Coronary artery (tissue), 2 donors: Measurements from ENCODE around the gene SLC25A21.
"Not testable (repeated sequence)": the region's sequence is repeated elsewhere in the genome, so short reads cannot be mapped to it uniquely, and the experiment has no call there.

Source experiments
- DNase-seq: peaks from one replicate; pipeline ENCODE4 v3.0.0-alpha.2; 2017; ENCODE audit warnings: low spot score
- H3K27ac ChIP-seq, 2 donors: fragments of 200-600 bp; sonication (generic); one replicate each; pipeline ENCODE4 v1.5.1; 2016 to 2019
- H3K4me3 ChIP-seq: fragments of 200-600 bp; sonication (generic); 2 replicates; pipeline ENCODE4 v1.5.1; 2016; ENCODE audit warnings: mild to moderate bottlenecking, moderate library complexity
- TF ChIP-seq, protein P1 (sequence below): fragments of 200-600 bp; sonication (generic); IDR thresholded peaks from one replicate; pipeline ENCODE4 v1.5.1; 2019; ENCODE audit warnings: antibody characterized with exemption

The SLC25A21 gene

DNA sequence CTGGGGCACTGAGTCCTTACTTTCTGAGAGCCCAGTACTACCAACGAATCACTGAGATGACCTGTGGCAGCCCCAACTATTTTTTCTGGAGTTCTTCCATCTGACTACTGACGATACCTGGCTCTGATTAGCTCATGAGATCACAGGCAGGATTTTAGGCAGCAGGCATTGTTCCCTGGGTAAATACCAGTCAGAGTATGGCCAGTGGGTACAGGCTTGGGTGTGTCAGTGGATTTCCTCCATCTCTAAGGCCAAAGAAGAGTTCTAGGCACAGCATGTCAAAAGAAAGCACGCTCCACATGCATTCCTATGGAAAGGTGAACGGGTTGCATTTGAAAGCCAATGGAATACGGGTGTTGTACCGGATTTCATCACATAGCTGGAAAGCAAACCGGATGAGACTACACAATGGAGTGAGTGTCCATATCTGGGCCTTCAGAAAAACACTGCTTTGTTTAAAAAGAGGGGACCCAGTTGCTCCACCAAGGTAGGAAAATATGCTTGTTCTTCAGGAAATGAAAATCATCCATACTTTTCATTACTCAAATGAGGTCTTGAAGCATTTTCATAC lies 455.7 kb downstream of the SLC25A21 start:
- TF ChIP-seq, protein P1, sequence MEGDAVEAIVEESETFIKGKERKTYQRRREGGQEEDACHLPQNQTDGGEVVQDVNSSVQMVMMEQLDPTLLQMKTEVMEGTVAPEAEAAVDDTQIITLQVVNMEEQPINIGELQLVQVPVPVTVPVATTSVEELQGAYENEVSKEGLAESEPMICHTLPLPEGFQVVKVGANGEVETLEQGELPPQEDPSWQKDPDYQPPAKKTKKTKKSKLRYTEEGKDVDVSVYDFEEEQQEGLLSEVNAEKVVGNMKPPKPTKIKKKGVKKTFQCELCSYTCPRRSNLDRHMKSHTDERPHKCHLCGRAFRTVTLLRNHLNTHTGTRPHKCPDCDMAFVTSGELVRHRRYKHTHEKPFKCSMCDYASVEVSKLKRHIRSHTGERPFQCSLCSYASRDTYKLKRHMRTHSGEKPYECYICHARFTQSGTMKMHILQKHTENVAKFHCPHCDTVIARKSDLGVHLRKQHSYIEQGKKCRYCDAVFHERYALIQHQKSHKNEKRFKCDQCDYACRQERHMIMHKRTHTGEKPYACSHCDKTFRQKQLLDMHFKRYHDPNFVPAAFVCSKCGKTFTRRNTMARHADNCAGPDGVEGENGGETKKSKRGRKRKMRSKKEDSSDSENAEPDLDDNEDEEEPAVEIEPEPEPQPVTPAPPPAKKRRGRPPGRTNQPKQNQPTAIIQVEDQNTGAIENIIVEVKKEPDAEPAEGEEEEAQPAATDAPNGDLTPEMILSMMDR: no peak

DNA sequence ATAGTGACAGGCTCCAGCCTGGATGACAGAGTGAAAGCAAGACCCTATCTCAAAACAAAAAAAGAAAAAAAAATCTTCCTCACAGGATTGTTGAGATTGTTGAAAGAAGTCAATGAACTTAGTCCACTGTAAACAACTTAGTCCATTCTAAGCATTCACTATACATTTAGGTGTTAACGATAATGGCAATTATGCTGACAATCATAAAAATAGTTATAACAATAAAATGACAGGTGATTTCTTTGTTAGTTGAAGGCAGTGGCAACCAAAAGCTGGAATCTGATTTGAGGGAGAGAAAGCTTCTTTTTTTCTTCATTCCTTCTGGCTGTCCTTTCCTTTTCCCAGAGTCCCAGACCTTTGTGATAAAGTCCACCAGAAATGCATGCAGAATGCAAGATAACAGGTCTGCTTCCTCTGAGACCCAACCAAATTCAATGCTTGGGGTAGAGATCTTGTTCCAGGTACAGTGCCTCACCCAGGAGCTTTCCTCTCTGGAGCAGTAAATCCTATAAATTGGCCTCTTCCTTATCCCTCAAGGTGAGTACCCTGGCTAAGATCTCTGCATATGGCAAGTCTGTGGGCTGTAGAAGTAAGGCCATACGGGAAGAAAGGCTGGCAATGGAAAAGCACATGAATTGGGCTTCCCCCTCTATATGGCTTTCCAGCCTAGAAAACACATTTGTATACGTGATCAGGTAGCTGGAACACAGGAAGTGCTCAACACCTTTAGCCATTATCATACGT lies 458.3 kb downstream of the SLC25A21 start:
- DNase-seq: no peak
- TF ChIP-seq, protein P1: no peak
- Histone ChIP-seq H3K27ac (no peak overlapping the region), H3K4me3 (no peak overlapping the region)

More for the DNA sequence above, 455.7 kb downstream of the SLC25A21 start:
- no peak overlapping the region for H3K4me3 ChIP-seq
- DNase-seq: no peak
- H3K27ac ChIP-seq: no peak overlapping the region

DNA sequence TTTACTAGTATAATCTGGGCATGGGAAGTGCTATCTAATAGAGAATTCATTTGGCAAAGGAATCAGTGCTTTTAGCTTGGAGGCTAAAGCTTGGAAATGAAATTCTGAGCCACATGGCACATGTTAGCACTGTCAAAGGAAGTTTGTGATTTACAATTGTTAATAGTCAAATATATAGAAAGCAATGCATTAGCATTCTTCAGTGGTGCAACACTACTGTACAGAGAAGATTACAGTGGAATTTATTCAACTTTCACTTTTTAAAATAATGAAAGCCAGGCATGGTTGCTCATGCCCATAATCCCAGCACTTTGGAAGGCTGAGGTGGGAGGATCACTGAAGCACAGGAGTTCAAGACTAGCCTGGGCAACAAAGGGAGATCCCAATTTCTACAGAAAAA lies 464.8 kb downstream of the SLC25A21 start:
- Histone ChIP-seq H3K4me3 (no peak overlapping the region), H3K27ac (no peak overlapping the region)
- DNase-seq: no peak
- TF ChIP-seq, protein P1: no peak

DNA sequence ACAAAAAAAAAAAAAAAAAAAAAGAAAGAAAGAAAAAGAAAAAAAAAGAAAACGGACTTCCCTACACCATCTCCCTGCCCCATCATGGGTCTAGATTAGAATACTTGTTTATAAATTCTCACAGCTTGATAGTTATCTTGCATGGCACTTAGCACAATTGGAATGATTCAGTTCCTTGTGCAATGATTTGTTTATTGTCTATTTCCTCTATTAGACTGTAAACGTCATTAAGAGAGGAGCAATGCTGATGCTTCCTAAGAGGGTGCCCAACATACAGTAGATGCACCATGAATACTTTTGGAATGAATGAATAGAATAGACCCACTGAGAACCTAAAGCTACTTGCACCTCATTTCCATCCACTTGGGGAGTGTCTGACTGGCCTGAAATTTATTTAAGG lies 469.9 kb downstream of the SLC25A21 start:
- Histone ChIP-seq H3K4me3 (no peak overlapping the region), H3K27ac (no peak overlapping the region)
- no peak for DNase-seq
- TF ChIP-seq, protein P1: no peak

DNA sequence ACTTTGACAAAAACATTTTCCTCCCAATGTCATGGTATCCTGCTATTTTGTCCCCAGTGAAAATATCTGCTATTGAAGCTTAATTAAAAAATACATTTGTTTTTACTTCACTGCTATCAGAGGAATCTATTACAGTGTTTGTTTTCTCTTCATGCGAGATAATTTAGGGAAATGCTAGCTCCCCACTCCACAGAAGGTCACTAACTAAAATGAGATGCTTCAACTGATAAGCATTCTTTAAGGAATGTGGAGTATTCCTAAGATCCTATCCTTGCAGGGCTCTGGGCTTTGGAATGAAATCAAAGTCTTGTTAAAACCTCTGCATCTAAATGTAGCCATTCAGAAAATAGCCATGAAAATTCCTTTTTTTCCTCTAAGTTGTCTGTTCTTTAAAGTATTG lies 471.3 kb downstream of the SLC25A21 start:
- Histone ChIP-seq H3K27ac (no peak overlapping the region), H3K4me3 (no peak overlapping the region)
- DNase-seq: no peak
- TF ChIP-seq, protein P1: no peak

DNA sequence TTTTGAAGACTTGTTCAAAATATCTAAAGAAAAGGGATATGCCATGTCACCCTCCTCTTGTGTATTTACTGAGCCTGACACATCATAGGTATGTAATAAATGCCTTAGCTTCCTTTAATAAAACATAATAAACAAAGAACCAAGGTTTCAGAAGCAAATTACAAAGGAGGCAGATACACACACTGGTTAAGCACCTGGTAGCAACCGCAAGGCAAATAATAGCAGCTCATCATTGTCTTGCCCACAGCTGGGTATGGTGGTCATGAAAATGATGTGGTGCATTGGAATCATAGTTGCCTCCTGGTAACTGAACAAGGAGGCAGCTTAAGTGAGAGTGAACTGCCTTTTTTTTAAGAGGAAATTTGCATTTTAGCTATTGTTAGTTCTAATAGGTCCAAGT lies 471.8 kb downstream of the SLC25A21 start:
- TF ChIP-seq, protein P1: no peak
- no peak overlapping the region for H3K4me3 ChIP-seq
- DNase-seq: no peak
- no peak overlapping the region for H3K27ac ChIP-seq

DNA sequence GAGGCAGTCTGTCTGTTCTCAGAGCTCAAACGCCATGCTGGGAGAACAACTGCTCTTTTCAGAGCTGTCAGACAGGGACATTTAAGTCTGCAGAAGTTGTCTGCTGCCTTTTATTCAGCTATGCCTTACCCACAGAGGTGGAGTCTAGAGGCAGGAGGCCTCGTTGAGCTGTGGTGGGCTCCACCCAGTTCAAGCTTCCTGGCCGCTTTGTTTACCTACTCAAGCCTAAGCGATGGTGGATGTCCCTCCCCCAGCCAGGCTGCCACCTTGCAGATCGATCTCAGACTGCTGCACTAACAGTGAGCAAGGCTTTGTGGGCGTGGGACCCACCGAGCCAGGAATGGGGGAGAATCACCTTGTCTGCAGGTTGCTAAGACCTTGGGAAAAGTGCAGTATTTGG lies 473.0 kb downstream of the SLC25A21 start:
- not testable (repeated sequence) for H3K27ac ChIP-seq, H3K4me3 ChIP-seq, DNase-seq
